ENCODE results near the gene PSPC1.

GRCh38 chr13:19726611-19727010 lies 56.1 kb downstream of the PSPC1 start:
- TF ChIP-seq POLR2A (IDR thresholded peaks at IDR 0.05) (no peak), EP300 (IDR thresholded peaks at IDR 0.05) (no peak)

Measured in tibial nerve (tissue), 3 donors.